SU-DHL-6 (cell line): ENCODE data around the gene RBMS1.

Experiments used
- H2AFZ ChIP-seq: fragments of 200-600 bp; sonication (generic); 2 replicates; pipeline ENCODE4 v1.6.1; 2014; ENCODE audit warnings: low read depth, mild to moderate bottlenecking, moderate library complexity, mixed read lengths, antibody characterized with exemption, low read length; ENCODE audit not compliant: severe bottlenecking
- H3F3A ChIP-seq: fragments of 200-600 bp; shearing (Covaris generic); 2 replicates; pipeline ENCODE4 v1.6.0; 2016; ENCODE audit warnings: antibody characterized with exemption, mild to moderate bottlenecking; ENCODE audit not compliant: insufficient read depth
- H3K27ac ChIP-seq: fragments of 200-600 bp; sonication (generic); 2 replicates; pipeline ENCODE4 v1.5.1; 2016; ENCODE audit warnings: low read depth, mild to moderate bottlenecking, low read length, moderate library complexity, mixed read lengths
- H3K27me3 ChIP-seq: fragments of 200-600 bp; sonication (generic), shearing (Covaris generic); 2 replicates; pipeline ENCODE4 v1.6.0; 2014; ENCODE audit warnings: mild to moderate bottlenecking, low read length
- H3K36me3 ChIP-seq: fragments of 200-600 bp; sonication (generic); 2 replicates; pipeline ENCODE4 v1.6.1; 2014; ENCODE audit warnings: mild to moderate bottlenecking, low read length, mixed read lengths
- H3K4me2 ChIP-seq: fragments of 300-600, 200-600 bp; shearing (Covaris generic), sonication (generic); 2 replicates; pipeline ENCODE4 v1.6.0; 2014; ENCODE audit warnings: low read length, low read depth, mild to moderate bottlenecking; ENCODE audit not compliant: poor library complexity, severe bottlenecking
- H3K4me3 ChIP-seq: fragments of 200-600 bp; sonication (generic); 2 replicates; pipeline ENCODE4 v1.5.1; 2014; ENCODE audit warnings: antibody characterized with exemption, low read length, mild to moderate bottlenecking, mixed read lengths; ENCODE audit not compliant: insufficient read depth, poor library complexity, severe bottlenecking
- H3K79me2 ChIP-seq: fragments of 200-600 bp; sonication (generic); 2 replicates; pipeline ENCODE4 v1.6.1; 2014; ENCODE audit warnings: mild to moderate bottlenecking, low read length, moderate library complexity; ENCODE audit not compliant: insufficient read depth
- H3K9ac ChIP-seq: fragments of 200-600 bp; sonication (generic); 2 replicates; pipeline ENCODE4 v1.7.0; 2014; ENCODE audit warnings: mild to moderate bottlenecking, low read length
- H3K9me2 ChIP-seq: fragments of 200-600 bp; sonication (generic); replicated peaks from 2 replicates; pipeline ENCODE4 v1.6.1; 2014; ENCODE audit warnings: low read length; ENCODE audit not compliant: insufficient read depth
- H3K9me3 ChIP-seq: fragments of 200-600 bp; sonication (generic); 2 replicates; pipeline ENCODE4 v1.6.1; 2014; ENCODE audit warnings: low read length, mixed read lengths; ENCODE audit not compliant: insufficient read depth
- H4K20me1 ChIP-seq: fragments of 200-600 bp; sonication (generic); 2 replicates; pipeline ENCODE4 v1.6.1; 2014; ENCODE audit warnings: low read depth, mild to moderate bottlenecking, antibody characterized with exemption, low read length, moderate library complexity, mixed read lengths
- EZH2phosphoT487 ChIP-seq: fragments of 200-600 bp; sonication (generic), shearing (Covaris generic); conservative IDR thresholded peaks from 2 replicates; pipeline ENCODE4 v1.6.1; 2018; ENCODE audit warnings: mild to moderate bottlenecking, antibody characterized with exemption, low read length, moderate library complexity, mixed read lengths
- TF ChIP-seq, protein P1 (sequence below): fragments of 200-600 bp; sonication (generic); IDR thresholded peaks from one replicate; pipeline ENCODE4 v1.5.1; 2017; ENCODE audit warnings: antibody characterized with exemption, mild to moderate bottlenecking, low read length, moderate library complexity; ENCODE audit not compliant: insufficient read depth, poor library complexity, severe bottlenecking

RBMS1 gene

DNA sequence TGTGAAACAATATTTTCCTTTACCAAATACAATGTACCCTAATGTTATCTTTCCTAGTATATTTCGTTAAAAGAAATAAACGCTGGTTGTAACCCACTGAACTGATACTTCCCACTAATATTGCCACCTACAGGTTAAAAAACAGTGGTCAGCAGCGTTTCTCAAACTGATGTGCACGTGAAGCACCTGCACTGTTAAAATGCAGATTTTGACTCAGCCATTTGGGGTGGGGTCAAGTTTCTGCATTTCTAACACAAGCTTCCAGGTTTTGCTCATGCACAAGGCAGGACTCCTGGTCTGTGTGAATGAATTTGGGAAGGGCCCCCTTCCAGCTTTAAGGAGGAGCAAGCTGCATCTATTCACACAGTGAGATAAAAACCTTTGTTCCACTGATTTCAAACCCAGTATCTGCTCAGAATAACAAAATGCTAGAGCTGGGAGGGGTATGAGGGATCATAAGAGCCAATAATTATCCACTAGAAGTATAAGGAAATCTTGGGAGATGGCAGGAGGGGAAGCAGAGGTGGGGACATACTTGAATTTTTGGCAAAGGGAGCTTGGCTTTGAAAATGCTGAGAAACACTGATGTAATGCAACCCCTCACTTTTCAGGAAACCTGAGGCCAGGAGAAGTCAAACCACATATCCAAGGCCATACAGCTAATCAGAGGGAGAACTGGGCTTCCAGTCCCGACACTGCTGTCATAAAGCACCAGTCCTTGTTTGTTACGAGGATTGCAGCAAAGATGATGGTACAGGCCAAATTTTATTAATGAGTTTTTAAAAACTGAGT, 116.2 kb downstream of the RBMS1 start:
- TF ChIP-seq, protein P1, sequence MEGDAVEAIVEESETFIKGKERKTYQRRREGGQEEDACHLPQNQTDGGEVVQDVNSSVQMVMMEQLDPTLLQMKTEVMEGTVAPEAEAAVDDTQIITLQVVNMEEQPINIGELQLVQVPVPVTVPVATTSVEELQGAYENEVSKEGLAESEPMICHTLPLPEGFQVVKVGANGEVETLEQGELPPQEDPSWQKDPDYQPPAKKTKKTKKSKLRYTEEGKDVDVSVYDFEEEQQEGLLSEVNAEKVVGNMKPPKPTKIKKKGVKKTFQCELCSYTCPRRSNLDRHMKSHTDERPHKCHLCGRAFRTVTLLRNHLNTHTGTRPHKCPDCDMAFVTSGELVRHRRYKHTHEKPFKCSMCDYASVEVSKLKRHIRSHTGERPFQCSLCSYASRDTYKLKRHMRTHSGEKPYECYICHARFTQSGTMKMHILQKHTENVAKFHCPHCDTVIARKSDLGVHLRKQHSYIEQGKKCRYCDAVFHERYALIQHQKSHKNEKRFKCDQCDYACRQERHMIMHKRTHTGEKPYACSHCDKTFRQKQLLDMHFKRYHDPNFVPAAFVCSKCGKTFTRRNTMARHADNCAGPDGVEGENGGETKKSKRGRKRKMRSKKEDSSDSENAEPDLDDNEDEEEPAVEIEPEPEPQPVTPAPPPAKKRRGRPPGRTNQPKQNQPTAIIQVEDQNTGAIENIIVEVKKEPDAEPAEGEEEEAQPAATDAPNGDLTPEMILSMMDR = no peak
- no peak for TF ChIP-seq EZH2phosphoT487
- Histone ChIP-seq H3K9me2 (no peaks in the 10 kb centered on the region), H3K4me3 (no peak overlapping the region), H3F3A (no peaks in the 10 kb centered on the region), H2AFZ (no peak overlapping the region), H3K9ac (no peak overlapping the region), H3K27ac (no peak overlapping the region), H4K20me1 (no peaks in the 10 kb centered on the region; the same call in 1 of the 2 replicates), H3K4me2 (no peak overlapping the region), H3K79me2 (no peaks in the 10 kb centered on the region), H3K36me3 (no peaks in the 10 kb centered on the region), H3K9me3 (no peaks in the 10 kb centered on the region), H3K27me3 (no peaks in the 10 kb centered on the region)

- TF ChIP-seq, protein P1 = no peak
- TF ChIP-seq EZH2phosphoT487 = no peak
Measured at GRCh38 chr2:160376576-160376975, 117.0 kb downstream of the RBMS1 start.

GRCh38 chr2:160375802-160376469, 117.7 kb downstream of the RBMS1 start:
- H3K4me2 ChIP-seq = no peak overlapping the region
- no peaks in the 10 kb centered on the region for H3K27me3 ChIP-seq
- H3K79me2 ChIP-seq = no peaks in the 10 kb centered on the region
- H3K36me3 ChIP-seq = no peaks in the 10 kb centered on the region
- no peak overlapping the region for H3K27ac ChIP-seq
- H3K9me3 ChIP-seq = no peaks in the 10 kb centered on the region
- no peak overlapping the region for H3K9ac ChIP-seq
- TF ChIP-seq EZH2phosphoT487 = no peak
- TF ChIP-seq, protein P1 = no peak
- H3K4me3 ChIP-seq = no peak overlapping the region
- H3K9me2 ChIP-seq = no peaks in the 10 kb centered on the region
- no peaks in the 10 kb centered on the region; the same call in 1 of the 2 replicates for H4K20me1 ChIP-seq
- H3F3A ChIP-seq = no peaks in the 10 kb centered on the region
- no peak overlapping the region for H2AFZ ChIP-seq

More at GRCh38 chr2:160376576-160376975, 117.0 kb downstream of the RBMS1 start:
- no peak overlapping the region for H3K27ac ChIP-seq
- H3K36me3 ChIP-seq = no peaks in the 10 kb centered on the region
- H3K9me3 ChIP-seq = no peaks in the 10 kb centered on the region
- no peak overlapping the region for H3K9ac ChIP-seq
- no peak overlapping the region for H3K4me3 ChIP-seq
- no peaks in the 10 kb centered on the region for H3K79me2 ChIP-seq
- no peak overlapping the region for H3K4me2 ChIP-seq
- no peaks in the 10 kb centered on the region; the same call in 1 of the 2 replicates for H4K20me1 ChIP-seq
- H3K27me3 ChIP-seq = no peaks in the 10 kb centered on the region
- no peaks in the 10 kb centered on the region for H3K9me2 ChIP-seq
- no peaks in the 10 kb centered on the region for H3F3A ChIP-seq
- H2AFZ ChIP-seq = no peak overlapping the region
